NCI-H146 treated with DMSO at 0.1 percent for 48 hours (cell line): ENCODE results near the gene MPP1.
A peak's percentile ranks its signal among the peaks of the same experiment; 100 is the strongest.

Source experiments
- DNase-seq: peaks from one replicate; lab custom pipeline; 2025; ENCODE audit not compliant: unreplicated experiment; lab: John Stamatoyannopoulos, UW

Gene MPP1

GRCh38 chrX:154813801-154814200, 8.5 kb upstream of the MPP1 start:
- no peak for DNase-seq

- DNase-seq: no peak
Measured at GRCh38 chrX:154812341-154813101, 7.2 kb upstream of the MPP1 start.

DNA sequence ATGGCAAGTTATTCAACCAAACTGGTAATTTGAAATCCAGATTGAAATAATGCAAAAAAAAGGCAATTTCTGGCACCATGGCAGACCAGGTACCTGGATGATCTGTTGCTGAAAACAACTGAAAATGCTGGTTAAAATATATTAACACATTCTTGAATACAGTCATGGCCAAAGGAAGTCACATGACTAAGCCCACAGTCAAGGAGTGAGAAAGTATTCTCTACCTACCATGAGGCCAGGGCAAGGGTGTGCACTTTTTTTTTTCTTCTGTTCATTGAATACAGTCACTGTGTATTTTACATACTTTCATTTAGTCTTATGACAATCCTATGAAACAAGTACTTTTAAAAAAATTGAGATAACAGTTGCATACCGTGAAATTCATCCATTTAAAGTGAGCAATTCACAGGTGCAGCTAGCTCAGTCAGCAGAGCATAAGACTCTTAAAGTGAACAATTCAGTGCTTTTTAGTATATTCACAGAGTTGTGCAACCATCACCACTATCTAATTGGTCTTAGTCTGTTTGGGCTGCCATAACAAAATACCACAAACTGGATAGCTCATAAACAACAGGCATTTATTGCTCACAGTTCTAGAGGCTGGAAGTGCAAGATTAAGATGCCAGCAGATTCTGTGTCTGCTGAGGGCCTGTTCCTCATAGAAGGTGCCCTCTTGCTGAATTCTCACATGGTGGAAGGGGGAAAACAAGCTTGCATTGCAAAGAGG, 4.8 kb upstream of the MPP1 start:
- no peak for DNase-seq

GRCh38 chrX:154806837-154807501, 1.7 kb upstream of the MPP1 start:
- DNase-seq: no peak

DNA sequence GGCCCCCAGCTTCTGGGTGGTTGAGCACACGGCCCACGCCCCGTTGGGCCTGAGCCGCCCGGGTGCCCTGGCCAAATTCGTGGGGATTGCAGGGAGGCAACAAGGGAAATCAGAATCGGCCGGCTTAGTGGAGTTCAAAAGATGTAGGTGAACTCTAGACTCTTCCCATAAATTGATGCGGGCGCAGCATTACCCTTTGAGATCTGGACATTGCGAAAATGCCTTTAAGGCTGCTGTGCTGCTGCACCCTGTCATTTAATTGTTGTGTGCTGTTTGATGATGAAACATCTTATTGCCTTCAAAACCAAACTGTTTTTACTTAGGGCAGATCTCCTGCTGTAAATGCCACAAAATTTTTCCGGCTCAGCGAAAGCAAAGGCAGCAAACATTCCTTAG, 409 bp upstream of the MPP1 start:
- no peak for DNase-seq

- DNase-seq: no peak
Measured at GRCh38 chrX:154804261-154804956, 876 bp downstream of the MPP1 start.

- no peak for DNase-seq
Measured at GRCh38 chrX:154802947-154803346, 2.3 kb downstream of the MPP1 start.

DNA sequence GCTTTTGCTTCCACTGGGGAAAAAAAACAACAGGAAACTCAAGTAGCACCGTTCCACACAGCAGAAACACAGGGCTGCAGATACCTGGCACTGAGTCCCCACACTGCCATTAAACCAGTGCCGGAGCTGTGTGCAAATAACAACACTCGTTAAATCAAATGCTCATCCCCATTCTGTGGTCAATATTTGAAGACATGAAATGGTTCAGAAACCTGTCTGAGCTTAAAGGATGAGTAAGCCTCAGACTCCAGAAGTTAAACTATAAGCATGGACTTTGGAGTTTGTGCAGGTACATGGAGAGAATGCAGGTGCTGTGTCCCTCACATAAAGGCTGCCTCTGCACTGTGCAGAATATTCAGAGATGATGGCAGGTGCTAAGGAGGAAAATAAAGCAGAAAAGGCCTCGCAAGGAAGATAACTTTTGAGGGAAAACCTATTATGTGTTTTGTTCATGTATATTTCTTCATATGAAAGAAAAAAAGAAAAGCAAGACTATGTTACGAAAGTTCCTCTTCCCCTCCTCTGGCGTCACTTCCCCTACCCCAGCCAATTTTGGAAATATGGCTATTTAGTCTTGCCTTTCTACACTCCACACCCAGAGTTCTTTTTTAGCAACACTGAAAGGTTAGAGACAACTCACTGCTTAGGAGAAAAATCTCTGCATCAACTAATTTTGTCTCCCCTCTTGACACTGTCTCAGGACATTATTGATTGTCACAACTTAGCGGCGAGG, 4.6 kb downstream of the MPP1 start:
- DNase-seq: no peak

DNA sequence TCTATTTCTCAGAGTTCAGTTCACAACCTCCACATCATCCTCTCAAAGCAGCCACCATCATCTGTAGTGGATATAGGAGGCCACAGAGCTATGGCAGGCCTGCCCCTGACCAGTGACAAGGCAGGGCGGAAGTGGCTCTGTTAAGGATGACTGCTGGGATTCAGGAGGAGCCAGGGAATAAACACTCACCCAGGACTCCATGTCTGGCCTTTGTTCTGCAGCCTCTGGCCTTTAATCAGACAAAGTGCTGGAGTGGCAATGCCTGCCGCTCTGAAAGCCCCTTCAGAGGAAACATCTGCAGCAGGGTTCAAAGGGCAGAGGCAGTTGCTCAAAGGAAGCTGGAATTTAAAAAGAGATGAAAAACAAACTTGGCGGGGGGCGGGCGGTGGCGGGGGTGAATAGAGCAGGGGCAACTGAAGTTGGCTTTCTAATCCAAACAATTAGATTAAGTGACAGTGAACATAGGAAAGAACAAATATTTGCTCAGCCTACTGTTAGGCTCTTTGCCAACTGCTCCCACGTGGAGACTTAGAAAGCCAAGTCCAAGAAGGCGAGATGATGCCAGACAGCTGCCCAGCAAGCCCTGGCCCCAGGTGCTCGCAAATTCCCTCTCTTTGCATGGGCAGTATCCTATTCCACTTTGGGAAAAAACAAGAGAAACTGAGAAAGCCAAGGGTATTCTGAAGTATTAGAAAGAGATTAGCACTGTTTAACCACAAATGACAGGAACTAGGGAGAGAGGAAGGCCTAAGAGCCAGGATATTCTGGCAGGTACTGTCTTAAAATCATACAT, 5.5 kb downstream of the MPP1 start:
- DNase-seq: peak; percentile 89

GRCh38 chrX:154797006-154797405, 8.3 kb downstream of the MPP1 start:
- DNase-seq: no peak

DNA sequence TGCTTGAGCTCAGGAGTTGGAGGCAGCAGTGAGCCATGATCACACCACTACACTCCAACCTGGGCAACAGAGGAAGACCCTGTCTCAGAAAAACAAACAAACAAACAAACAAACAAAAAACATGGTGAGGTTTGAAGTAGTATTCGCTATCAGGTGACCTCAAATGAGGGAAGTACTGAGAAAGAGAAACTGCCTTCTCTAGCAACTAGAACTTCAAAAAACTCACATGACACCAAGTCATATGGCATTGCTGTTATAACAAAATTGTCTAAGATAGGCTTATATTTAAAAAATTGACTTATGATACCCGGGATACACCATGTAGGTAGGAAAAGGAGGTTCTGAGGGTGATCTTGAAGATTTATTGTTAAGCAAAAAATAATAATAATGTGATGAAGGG, 10.3 kb downstream of the MPP1 start:
- no peak for DNase-seq

DNA sequence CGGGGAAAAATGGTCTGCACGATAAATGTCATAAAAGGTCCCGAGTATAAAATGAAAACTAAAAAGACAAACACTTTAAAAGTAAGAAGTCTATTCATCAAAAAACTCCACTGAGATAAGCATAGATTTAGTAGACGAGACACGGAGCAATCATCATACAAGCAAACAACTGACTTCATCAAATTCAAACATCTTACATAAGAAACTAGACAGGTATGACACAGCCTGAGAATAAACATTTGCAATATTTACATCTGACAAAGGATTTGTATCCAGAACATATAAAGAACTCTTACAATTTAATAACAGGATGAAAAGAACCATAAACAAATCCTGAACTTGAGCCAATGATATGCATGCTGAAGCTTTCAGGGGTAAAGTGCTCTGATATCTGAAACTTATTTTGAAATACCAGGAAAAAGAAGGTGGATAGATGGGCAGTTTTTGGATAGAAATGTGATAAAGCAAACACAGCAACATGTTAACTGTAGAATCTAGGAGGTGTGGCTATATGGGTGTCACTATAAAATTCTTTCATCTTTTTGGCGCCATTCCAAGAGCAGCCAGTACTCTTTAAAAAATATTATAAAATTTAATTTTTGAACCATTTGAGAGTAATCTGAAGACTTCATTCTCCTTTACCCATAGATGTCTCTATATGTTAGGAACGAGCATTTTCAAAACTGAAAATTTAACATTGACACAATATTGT, 12.0 kb downstream of the MPP1 start:
- DNase-seq: no peak

DNA sequence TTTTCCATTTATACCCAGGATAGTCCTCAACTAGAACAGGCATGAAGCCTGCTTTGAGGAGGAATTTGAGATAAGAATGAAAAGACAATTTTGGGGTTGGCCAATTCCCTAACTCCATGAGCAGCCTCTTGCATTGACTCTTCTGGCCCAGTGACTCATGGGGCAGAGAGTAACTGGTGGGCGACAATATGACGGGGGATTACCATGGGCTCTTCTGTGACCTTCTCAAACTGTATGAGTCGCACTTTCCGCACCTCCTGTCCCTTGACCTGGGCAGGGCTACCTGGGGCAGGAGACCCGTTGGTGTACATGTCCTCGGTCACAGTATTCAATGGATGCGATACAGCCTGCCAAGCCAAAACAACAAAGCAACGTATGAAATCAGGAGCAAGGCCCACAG, 13.3 kb downstream of the MPP1 start:
- DNase-seq: no peak

DNA sequence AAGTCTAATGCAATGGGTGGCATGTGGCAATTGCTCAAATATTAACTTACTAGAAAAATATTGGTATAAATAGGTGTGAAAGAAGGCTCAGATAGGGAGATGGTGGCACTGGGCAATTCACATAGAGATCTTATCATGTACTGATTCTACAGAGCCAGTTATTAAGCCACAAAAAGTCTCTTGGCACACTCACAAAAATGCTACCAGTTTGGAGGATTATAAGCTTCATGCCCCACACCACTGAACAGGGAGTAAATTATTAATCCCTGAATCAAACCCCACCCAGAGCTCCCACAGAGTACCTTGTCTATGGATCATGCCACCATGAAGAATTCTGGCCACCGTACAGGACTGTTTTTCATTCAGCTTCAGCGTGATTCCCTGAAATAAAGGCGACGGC, 13.8 kb downstream of the MPP1 start:
- DNase-seq: no peak

DNA sequence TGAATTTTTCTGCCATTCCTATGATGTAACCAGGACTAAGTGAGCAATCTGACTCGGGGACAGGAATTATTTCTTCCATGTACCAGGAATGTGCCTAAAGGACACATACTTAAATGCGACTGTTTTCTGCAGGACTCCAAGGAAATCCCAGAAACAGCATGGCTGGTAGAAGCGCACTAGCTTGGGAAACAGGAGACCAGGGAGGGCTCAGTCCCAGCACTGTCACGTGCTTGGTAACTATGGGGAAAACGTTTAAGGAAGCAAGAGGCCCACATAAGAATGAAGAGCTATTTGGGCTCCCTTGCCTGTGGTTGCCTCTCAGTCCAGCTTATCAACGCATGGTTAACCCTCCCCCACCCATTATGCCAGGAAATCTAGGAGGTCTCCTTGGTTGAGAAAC, 19.6 kb downstream of the MPP1 start:
- no peak for DNase-seq

- DNase-seq: no peak
Measured at GRCh38 chrX:154784149-154784995, 20.9 kb downstream of the MPP1 start.

DNA sequence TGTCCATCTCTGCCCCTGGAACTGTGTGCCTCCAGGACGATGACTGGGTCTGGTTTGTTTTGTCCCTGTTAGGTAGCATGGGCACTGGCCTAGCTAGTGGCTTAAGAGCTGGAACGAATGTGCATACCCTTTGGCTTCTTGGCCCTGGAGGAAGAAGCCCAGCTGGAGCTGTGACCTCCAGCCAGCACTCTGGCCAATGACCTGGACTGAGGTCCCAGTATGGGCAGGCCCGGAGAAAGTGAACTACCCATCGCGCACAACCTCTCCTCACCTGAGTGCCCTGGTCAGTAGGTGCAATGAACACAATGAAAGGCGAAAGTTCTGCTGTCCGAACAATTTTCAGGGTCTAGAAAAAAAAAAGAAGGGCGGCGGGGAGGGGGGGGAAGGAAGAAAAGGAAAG, 24.3 kb downstream of the MPP1 start:
- DNase-seq: no peak

DNA sequence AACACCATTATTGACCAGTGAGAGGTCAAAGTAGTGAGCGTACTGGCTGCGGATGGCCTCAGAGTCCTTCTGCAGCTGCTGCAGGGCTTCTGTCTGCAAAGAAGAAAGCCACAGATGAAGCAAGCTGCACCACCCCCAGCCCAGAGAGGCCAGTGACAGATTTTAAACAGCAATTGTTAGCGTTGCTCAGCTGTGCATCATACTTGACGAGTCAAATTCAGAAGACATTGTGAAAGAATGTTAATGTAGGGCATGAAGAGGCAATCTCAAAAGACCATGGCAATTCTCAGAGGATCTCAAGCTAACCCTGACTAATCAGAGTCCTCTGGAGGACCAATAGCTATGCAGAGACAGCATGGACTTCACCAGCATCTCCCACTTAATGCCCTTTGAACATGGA, 26.0 kb downstream of the MPP1 start:
- no peak for DNase-seq

DNA sequence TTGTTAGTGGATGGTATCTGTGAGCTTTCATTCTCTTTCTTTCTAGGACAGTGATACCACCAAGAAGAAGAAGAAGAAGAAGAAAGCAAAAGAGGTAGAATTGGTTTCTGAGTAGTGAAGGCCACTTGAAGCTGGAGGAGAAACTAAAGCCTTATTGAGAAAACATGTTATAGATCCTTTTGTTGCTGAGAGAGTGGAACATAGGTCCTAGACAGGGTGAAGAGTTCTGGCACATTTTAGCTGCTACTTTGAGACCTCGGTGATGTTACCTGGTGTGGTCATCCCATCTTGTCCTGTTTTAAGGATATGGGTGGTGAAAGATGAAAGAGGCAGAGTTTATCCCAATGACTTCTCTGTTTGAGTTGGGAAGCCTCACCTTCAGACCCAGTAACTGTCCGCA, 28.5 kb downstream of the MPP1 start:
- no peak for DNase-seq
